K562 (cell line): ENCODE measurements around the gene PIP5KL1. TPM values are rescaled to one million over a fixed set of nuclear protein-coding genes. Genes with fewer than 3 reads are reported as not detected.

Experiments used
- AFF1 ChIP-seq, 2 experiments: fragments of 450-650 bp; IDR thresholded peaks; 2 replicates each; pipeline ENCODE4 v1.6.1; 2018; ENCODE audit warnings: mild to moderate bottlenecking in 2 of 2, low read depth in 1 of 2; ENCODE audit not compliant: partially characterized antibody in 2 of 2
- E2F5 ChIP-seq: sonication (generic); formaldehyde crosslinking; IDR thresholded peaks from 2 replicates; pipeline ENCODE4 v1.8.0; 2022; ENCODE audit warnings: mild to moderate bottlenecking, missing genetic modification reagents
- FOXP1 ChIP-seq: sonication (generic); formaldehyde crosslinking; IDR thresholded peaks from 2 replicates; pipeline ENCODE4 v1.8.0; 2022; ENCODE audit warnings: mild to moderate bottlenecking, missing genetic modification reagents
- HES1 ChIP-seq: fragments of 450-650 bp; IDR thresholded peaks from 2 replicates; pipeline ENCODE4 v1.6.1; 2016; ENCODE audit warnings: low read depth, mild to moderate bottlenecking, moderate library complexity
- JUND ChIP-seq, 2 experiments: IDR thresholded peaks; 2 replicates in 1 of 2; 3 replicates in 1 of 2; pipeline ENCODE4 v1.6.1; 2011; ENCODE audit warnings: borderline replicate concordance in 2 of 2, low read depth in 2 of 2, low read length in 2 of 2, improper control_type of control experiment in 1 of 2, missing biosample characterization in 1 of 2, missing genetic modification characterization in 1 of 2, missing genetic modification reagents in 1 of 2
- MTA1 ChIP-seq: fragments of 450-650 bp; IDR thresholded peaks from 2 replicates; pipeline ENCODE4 v1.6.1; 2017; ENCODE audit warnings: borderline replicate concordance
- NFIX ChIP-seq: fragments of 250-450 bp; sonication (Bioruptor Pico); IDR thresholded peaks from 2 replicates; pipeline ENCODE4 v1.4.0; 2020; ENCODE audit warnings: low read depth, mild to moderate bottlenecking, moderate library complexity
- OTX1 ChIP-seq: fragments of 450-650 bp; formaldehyde crosslinking; IDR thresholded peaks from 2 replicates; pipeline ENCODE4 v1.4.0; 2022; ENCODE audit warnings: mild to moderate bottlenecking
- PHF8 ChIP-seq: fragments of 200-600 bp; sonication (generic); IDR thresholded peaks from 2 replicates; pipeline ENCODE4 v1.6.1; 2012; ENCODE audit warnings: mixed run types, mild to moderate bottlenecking, inconsistent platforms, low read length, moderate library complexity, borderline replicate concordance
- RBM25 ChIP-seq: fragments of 200-400 bp; formaldehyde crosslinking; IDR thresholded peaks from 2 replicates; pipeline ENCODE4 v1.6.1; 2018; ENCODE audit warnings: low read length, low read depth, moderate library complexity; ENCODE audit not compliant: severe bottlenecking
- SRSF9 ChIP-seq: fragments of 200-400 bp; formaldehyde crosslinking; IDR thresholded peaks from 2 replicates; pipeline ENCODE4 v1.6.1; 2017; ENCODE audit warnings: low read depth, low read length, borderline replicate concordance
- TAF1 ChIP-seq: IDR thresholded peaks from 2 replicates; pipeline ENCODE4 v1.6.1; 2011; ENCODE audit warnings: mild to moderate bottlenecking, low read length, moderate library complexity; ENCODE audit not compliant: insufficient read depth, control insufficient read depth, severe bottlenecking; ENCODE audit errors: extremely low read depth
- ZFP1 ChIP-seq: fragments of 450-650 bp; formaldehyde crosslinking; IDR thresholded peaks from 2 replicates; pipeline ENCODE4 v1.4.0; 2020; ENCODE audit warnings: mild to moderate bottlenecking, mixed read lengths
- ZNF445 ChIP-seq: fragments of 250-450 bp; sonication (Bioruptor Pico); IDR thresholded peaks from 2 replicates; pipeline ENCODE4 v1.4.0; 2020; ENCODE audit warnings: low read depth, mild to moderate bottlenecking, moderate library complexity
- ZNF592 ChIP-seq: fragments of 450-650 bp; IDR thresholded peaks from 2 replicates; pipeline ENCODE4 v1.6.1; 2017; ENCODE audit warnings: antibody characterized with exemption, mild to moderate bottlenecking
- polyA plus RNA-seq, 8 experiments: library from polyadenylated mRNA; depleted of rRNA in 4 of 8; stranded (reverse) in 5 of 8; unstranded in 3 of 8; fragments of >200 nt; fragmentation: Nextera tagmentation in 2 of 8; fragmentation: Illumina TruSeq in 1 of 8; extraction: Ambion mirVana in 2 of 8; extraction: Trizol in 1 of 8; gene quantifications; 2 replicates each; pipeline versions ENCODE4 v1.2.1 to v1.2.3, GENCODE V29; 2011 to 2014; ENCODE audit warnings: inconsistent platforms in 1 of 8, missing spikeins in 1 of 8
- total RNA-seq, 7 experiments: library from RNA; depleted of rRNA in 6 of 7; stranded (reverse); fragments of >200 nt in 6 of 7; fragmentation: Illumina TruSeq in 2 of 7; extraction: Trizol in 2 of 7; gene quantifications; 2 replicates each; pipeline versions ENCODE4 v1.2.1 to v1.2.3, GENCODE V29; 2011 to 2021; ENCODE audit warnings: low replicate concordance in 1 of 7

The PIP5KL1 gene
- total and polyA plus RNA-seq, 9 of the 15 experiments (the other 6 are each of a cell fraction or from before 2014, with no cell fraction given) = 0.18 to 4.8 (median 1.2) TPM

- TF ChIP-seq AFF1 (IDR thresholded peaks at IDR 0.05; ENCODE audit: low read depth in 1 of 2, partially characterized antibody in 2 of 2) (peak in 1 of 2 experiments; percentile 85), SRSF9 (no peak), TAF1 (peak; percentile 67), RBM25 (peak; percentile 91), PHF8 (peak; percentile 77; the same call in 1 of the 2 replicates), ZFP1 (no peak), MTA1 (0 out of 2 replicates have a peak, but pooled peaks have one; percentile 20), ZNF592 (no peak), OTX1 (CRISPR knock-in tag) (peak; percentile 39; the same call in 1 of the 2 replicates), E2F5 (CRISPR knock-in tag) (no peak), ZNF445 (no peak), JUND (IDR thresholded peaks at IDR 0.05; ENCODE audit: borderline replicate concordance, low read depth, low read length) (peak; percentile 41; the same call in 1 of the 2 replicates), JUND (tag; IDR thresholded peaks at IDR 0.05; ENCODE audit: borderline replicate concordance, low read depth, low read length) (no peak; the same call in 2 of the 3 replicates), FOXP1 (CRISPR knock-in tag) (peak; percentile 68; the same call in 1 of the 2 replicates), HES1 (no peak), NFIX (CRISPR knock-in tag) (no peak)
Observed at GRCh38 chr9:127937388-127938297, 7.1 kb upstream of the PIP5KL1 start, which contains the start of gene DPM2 (continued).
